ENCODE data around the gene CDO1.

The CDO1 gene

DNA sequence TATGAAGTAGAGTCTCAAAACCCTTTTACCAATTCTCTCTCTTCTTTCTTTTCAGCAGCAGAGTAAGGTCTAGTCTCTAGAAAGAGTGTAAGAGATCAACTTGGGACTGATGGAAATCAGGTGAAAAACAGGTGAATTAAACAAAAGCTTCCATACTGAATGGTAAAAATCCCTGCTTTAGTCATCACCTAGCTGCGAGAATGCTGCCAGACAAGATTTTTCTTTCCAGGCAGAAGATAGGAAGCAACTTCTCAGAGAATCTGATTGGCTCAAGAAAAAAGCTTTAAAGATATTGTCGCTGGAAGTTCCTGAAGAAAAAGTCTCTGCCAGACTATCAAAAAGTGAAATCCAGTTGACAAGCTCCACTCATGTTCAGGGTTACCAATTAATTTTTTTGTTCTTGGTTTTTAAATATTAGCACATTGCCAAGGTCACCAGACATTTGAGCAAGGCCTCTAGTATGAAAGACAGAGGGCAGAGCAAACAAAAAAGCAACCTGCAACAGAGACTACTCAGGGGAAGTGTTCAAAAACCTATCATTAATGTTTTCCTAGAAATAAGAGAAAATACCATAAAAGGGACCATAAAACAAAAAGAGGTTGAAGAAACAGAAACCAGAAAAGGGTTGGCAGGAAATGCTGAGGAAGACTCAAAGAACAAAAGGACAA is 9.3 kb downstream of the CDO1 start:
- H3K9ac ChIP-seq (ENCODE audit: low read depth, low read length), result no peak overlapping the region
- no peaks in the 10 kb centered on the region for H3K9me3 ChIP-seq (ENCODE audit: control insufficient read depth, insufficient read depth, low read length)
- no peaks in the 10 kb centered on the region for H3K36me3 ChIP-seq (ENCODE audit: control insufficient read depth, insufficient read depth, low read length)
- H3K27me3 ChIP-seq (ENCODE audit: control insufficient read depth, insufficient read depth, low read length), result no peaks in the 10 kb centered on the region
- H3K4me3 ChIP-seq (ENCODE audit: low read depth, low read length), result no peak overlapping the region
- no peaks in the 10 kb centered on the region for H3K4me1 ChIP-seq (ENCODE audit: control insufficient read depth, insufficient read depth, low read length)

DNA sequence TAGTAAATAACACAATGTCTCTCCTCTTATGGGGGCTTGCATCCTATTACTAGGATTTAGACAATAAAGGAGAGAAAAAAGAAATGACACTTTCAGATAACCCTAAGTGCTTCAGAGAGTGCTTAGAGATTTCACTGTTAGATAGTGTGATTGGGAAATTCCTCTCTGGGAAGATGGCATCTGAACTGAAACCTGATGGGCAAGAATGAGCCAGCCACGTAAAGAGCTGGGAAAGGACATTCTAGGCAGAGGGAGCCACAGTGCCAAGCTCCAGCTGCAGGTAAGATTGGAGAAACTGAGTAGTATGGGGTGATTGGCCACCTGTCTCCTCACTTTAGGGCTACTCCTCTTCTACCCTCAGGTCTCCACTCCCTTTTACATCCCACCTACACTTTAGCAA is 14.5 kb downstream of the CDO1 start:
- Histone ChIP-seq H3K36me3 (ENCODE audit: control insufficient read depth, insufficient read depth, low read length) (no peaks in the 10 kb centered on the region), H3K4me3 (ENCODE audit: low read depth, low read length) (no peak overlapping the region), H3K9me3 (ENCODE audit: control insufficient read depth, insufficient read depth, low read length) (no peaks in the 10 kb centered on the region), H3K4me1 (ENCODE audit: control insufficient read depth, insufficient read depth, low read length) (no peaks in the 10 kb centered on the region), H3K9ac (ENCODE audit: low read depth, low read length) (no peak overlapping the region), H3K27me3 (ENCODE audit: control insufficient read depth, insufficient read depth, low read length) (no peaks in the 10 kb centered on the region)

DNA sequence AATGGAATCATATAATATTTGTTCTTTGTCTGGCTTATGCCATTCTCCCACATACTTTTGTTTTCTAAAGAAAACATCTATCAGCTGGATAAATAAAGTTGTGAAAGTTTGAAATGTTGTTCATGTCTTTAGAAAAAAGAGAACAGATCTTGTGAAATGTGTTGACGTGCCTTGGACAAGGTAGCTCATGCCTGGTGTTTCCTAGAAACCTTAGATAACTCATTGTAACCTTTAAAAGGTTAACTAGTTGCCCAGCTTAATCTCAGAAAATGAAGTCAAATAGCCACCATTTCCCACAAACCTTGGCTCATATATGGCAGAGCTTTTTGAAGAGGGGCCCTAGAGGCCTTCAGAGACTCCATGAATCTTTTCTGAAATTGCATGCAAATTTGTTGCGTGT is 15.3 kb downstream of the CDO1 start:
- Histone ChIP-seq H3K4me3 (ENCODE audit: low read depth, low read length) (no peak overlapping the region), H3K36me3 (ENCODE audit: control insufficient read depth, insufficient read depth, low read length) (no peaks in the 10 kb centered on the region), H3K4me1 (ENCODE audit: control insufficient read depth, insufficient read depth, low read length) (no peaks in the 10 kb centered on the region), H3K9me3 (ENCODE audit: control insufficient read depth, insufficient read depth, low read length) (no peaks in the 10 kb centered on the region), H3K27me3 (ENCODE audit: control insufficient read depth, insufficient read depth, low read length) (no peaks in the 10 kb centered on the region), H3K9ac (ENCODE audit: low read depth, low read length) (no peak overlapping the region)

DNA sequence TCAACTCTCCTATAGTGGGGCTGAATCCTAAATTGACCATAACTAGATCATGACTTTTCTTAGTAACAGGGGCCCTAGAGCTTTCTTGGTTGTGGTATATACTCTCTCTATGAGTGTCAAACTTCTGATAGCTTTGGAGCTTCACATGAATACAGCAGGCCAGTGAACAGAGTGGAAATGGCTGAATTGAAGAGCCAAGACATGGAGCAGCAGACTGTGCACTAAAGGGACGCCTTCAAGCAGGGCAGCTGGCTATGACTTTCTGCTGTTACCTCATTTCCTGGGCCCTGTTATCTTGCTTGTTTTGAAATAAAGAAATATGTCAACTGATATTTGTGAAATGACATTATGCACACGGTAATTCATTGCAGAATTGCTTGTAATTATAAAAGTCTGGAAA is 16.4 kb downstream of the CDO1 start:
- Histone ChIP-seq H3K36me3 (ENCODE audit: control insufficient read depth, insufficient read depth, low read length) (no peaks in the 10 kb centered on the region), H3K27me3 (ENCODE audit: control insufficient read depth, insufficient read depth, low read length) (no peaks in the 10 kb centered on the region), H3K9me3 (ENCODE audit: control insufficient read depth, insufficient read depth, low read length) (no peaks in the 10 kb centered on the region), H3K4me1 (ENCODE audit: control insufficient read depth, insufficient read depth, low read length) (no peaks in the 10 kb centered on the region), H3K4me3 (ENCODE audit: low read depth, low read length) (no peak overlapping the region), H3K9ac (ENCODE audit: low read depth, low read length) (no peak overlapping the region)

DNA sequence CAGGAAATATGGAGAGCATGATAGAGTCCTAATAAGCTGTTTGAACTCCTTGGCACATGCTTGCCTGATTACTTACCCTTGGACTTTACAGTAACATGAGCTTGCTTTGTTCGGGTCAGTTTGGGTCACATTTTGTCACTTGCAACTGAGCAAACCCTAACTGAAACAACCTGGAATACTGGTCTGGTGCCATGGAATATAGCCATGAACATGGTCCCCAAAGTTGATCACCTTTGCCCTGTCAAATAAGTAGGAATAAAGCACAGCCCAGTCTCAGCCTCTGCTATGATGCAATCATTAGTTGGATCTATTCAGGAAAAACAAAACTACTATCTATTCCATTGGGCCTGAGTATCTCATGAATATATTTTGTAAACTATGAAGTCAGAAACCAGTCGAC is 18.2 kb downstream of the CDO1 start:
- Histone ChIP-seq H3K9ac (ENCODE audit: low read depth, low read length) (no peak overlapping the region), H3K36me3 (ENCODE audit: control insufficient read depth, insufficient read depth, low read length) (no peaks in the 10 kb centered on the region), H3K4me1 (ENCODE audit: control insufficient read depth, insufficient read depth, low read length) (no peaks in the 10 kb centered on the region), H3K27me3 (ENCODE audit: control insufficient read depth, insufficient read depth, low read length) (no peaks in the 10 kb centered on the region), H3K4me3 (ENCODE audit: low read depth, low read length) (no peak overlapping the region), H3K9me3 (ENCODE audit: control insufficient read depth, insufficient read depth, low read length) (no peaks in the 10 kb centered on the region)

DNA sequence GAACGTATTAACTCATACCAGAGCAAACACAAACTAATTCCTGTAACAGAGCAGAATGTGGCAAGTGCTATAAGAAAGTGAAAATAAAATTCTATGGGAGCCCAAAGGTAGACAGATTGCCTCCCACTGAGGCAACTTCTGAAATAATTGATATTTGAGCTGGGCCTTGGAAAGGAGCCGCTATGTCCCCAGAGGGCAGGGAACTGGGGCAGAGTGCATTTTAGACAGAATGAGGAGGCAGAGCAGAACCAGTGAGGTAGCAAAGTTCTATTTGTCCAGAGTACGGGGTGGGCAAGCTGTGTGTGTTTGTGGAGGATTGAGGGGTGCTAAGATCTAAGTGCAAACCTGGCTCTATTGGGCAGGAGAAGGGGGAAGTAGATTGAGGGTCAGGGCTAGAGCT is 19.8 kb downstream of the CDO1 start:
- no peaks in the 10 kb centered on the region for H3K4me1 ChIP-seq (ENCODE audit: control insufficient read depth, insufficient read depth, low read length)
- H3K36me3 ChIP-seq (ENCODE audit: control insufficient read depth, insufficient read depth, low read length), result no peaks in the 10 kb centered on the region
- H3K9me3 ChIP-seq (ENCODE audit: control insufficient read depth, insufficient read depth, low read length), result no peaks in the 10 kb centered on the region
- no peak overlapping the region for H3K9ac ChIP-seq (ENCODE audit: low read depth, low read length)
- no peak overlapping the region for H3K4me3 ChIP-seq (ENCODE audit: low read depth, low read length)
- H3K27me3 ChIP-seq (ENCODE audit: control insufficient read depth, insufficient read depth, low read length), result no peaks in the 10 kb centered on the region

DNA sequence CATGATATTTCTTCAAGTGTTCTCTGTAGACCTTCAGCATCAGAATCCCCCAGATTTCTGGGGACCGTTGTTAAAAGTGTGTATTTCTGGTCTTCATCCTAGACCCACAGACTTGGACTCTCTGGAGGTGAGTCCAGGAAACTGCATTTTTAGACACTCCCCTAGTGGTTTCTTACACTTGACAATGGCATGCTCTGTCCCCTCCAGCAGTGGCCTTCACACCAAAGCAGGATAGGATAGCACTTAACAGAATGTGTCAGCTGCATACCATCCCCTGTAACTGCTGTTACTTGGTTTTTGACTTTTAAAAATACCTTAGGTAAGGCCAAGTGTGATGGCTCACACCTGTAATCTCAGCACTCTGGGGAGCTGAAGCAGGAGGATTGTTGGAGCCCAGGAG is 20.8 kb downstream of the CDO1 start:
- Histone ChIP-seq H3K9ac (ENCODE audit: low read depth, low read length) (no peak overlapping the region), H3K36me3 (ENCODE audit: control insufficient read depth, insufficient read depth, low read length) (no peaks in the 10 kb centered on the region), H3K4me1 (ENCODE audit: control insufficient read depth, insufficient read depth, low read length) (no peaks in the 10 kb centered on the region), H3K27me3 (ENCODE audit: control insufficient read depth, insufficient read depth, low read length) (no peaks in the 10 kb centered on the region), H3K4me3 (ENCODE audit: low read depth, low read length) (no peak overlapping the region), H3K9me3 (ENCODE audit: control insufficient read depth, insufficient read depth, low read length) (no peaks in the 10 kb centered on the region)

DNA sequence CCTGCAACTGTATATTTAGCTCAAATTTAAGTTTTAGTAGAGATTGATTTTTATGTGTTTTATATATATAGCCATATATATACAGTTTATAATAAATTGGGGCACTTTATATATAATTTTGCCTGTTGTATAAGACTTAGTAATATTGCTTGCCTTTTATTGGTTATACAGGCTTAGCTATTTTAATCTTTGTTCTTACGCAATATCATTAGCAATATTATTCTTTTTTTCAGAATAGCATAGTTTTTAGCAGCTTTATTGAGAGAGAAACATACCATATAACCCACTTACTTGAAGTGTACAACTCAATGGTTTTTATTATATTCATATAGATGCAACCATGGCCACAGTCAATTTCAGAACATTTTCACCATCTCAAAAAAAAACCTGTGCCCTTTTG is 28.0 kb downstream of the CDO1 start:
- Histone ChIP-seq H3K9me3 (ENCODE audit: control insufficient read depth, insufficient read depth, low read length) (no peaks in the 10 kb centered on the region), H3K4me3 (ENCODE audit: low read depth, low read length) (no peak overlapping the region), H3K27me3 (ENCODE audit: control insufficient read depth, insufficient read depth, low read length) (no peaks in the 10 kb centered on the region), H3K9ac (ENCODE audit: low read depth, low read length) (no peak overlapping the region), H3K36me3 (ENCODE audit: control insufficient read depth, insufficient read depth, low read length) (no peaks in the 10 kb centered on the region), H3K4me1 (ENCODE audit: control insufficient read depth, insufficient read depth, low read length) (no peaks in the 10 kb centered on the region)

DNA sequence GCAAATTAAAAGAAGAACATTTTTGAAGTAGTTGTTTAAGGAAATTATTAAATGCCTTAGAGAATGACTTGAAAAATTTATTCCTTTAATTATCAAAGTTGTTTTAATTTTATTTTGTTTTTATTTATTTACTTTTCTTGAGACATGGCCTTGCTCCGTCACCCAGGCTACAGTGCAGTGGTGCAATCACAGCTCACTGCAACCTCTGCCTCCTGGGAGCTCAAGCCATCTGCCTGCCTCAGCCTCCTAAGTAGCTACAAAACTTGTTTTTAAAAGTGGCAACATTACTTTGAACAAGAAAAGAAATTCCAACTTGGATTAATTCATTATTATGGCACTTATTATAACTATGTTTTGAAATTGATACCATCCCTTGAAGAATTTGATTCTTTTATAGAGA is 29.0 kb downstream of the CDO1 start:
- Histone ChIP-seq H3K4me1 (ENCODE audit: control insufficient read depth, insufficient read depth, low read length) (no peaks in the 10 kb centered on the region), H3K36me3 (ENCODE audit: control insufficient read depth, insufficient read depth, low read length) (no peaks in the 10 kb centered on the region), H3K4me3 (ENCODE audit: low read depth, low read length) (no peak overlapping the region), H3K27me3 (ENCODE audit: control insufficient read depth, insufficient read depth, low read length) (no peaks in the 10 kb centered on the region), H3K9me3 (ENCODE audit: control insufficient read depth, insufficient read depth, low read length) (no peaks in the 10 kb centered on the region), H3K9ac (ENCODE audit: low read depth, low read length) (no peak overlapping the region)

DNA sequence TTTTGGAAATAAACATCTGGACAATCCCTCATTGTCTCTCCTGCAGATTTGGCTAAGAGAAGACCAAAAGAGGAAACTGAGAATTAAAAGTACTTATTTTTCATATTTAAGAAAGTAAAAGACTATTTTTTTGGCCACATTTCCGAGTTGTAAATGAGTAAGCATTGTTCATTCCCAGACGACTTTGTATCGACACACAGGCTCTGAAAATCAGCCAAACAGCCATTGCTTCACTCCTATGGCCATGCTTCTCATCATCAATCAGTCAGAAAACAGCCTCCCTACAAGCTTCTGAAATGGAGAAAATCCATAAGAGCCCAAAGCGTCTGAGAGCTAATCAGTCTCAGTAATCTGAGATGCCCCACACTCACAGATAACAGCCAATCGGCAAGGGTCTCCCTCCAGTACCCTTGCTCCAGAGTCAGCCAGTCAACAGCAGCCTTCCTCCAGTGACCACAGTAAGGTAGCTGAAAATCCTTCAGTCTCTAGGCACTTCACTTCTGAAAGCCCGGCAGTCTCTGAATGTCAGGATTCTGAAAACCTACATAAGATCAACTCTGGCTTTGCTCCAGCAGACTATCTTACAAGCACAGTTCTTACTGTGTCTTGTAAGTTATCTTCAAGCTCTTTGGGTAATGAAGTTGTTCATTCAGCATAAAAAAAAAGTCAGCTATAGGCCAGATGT is 30.9 kb downstream of the CDO1 start:
- H3K9me3 ChIP-seq (ENCODE audit: control insufficient read depth, insufficient read depth, low read length), result no peaks in the 10 kb centered on the region
- H3K9ac ChIP-seq (ENCODE audit: low read depth, low read length), result no peak overlapping the region
- H3K36me3 ChIP-seq (ENCODE audit: control insufficient read depth, insufficient read depth, low read length), result no peaks in the 10 kb centered on the region
- no peak overlapping the region for H3K4me3 ChIP-seq (ENCODE audit: low read depth, low read length)
- no peaks in the 10 kb centered on the region for H3K27me3 ChIP-seq (ENCODE audit: control insufficient read depth, insufficient read depth, low read length)
- no peaks in the 10 kb centered on the region for H3K4me1 ChIP-seq (ENCODE audit: control insufficient read depth, insufficient read depth, low read length)

DNA sequence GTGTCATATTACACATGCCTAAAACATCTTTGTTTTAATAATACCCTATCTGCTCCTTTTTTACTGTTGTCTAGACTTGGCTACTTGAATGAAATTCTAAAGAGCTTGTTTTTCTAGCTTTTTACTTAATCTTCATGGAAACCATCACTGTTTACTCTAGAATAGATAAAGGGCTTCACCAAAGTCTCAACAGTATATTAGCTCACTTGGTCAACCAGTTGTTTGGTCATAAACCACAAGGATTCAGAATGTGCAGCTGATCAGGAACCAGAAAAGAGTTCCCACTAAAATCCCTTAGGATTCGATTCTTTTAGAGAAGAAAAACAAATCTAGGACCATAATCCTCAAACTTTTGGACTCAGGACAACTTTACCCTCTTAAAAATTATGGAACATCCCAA is 38.0 kb downstream of the CDO1 start:
- Histone ChIP-seq H3K9me3 (ENCODE audit: control insufficient read depth, insufficient read depth, low read length) (no peaks in the 10 kb centered on the region), H3K4me3 (ENCODE audit: low read depth, low read length) (no peak overlapping the region), H3K36me3 (ENCODE audit: control insufficient read depth, insufficient read depth, low read length) (no peaks in the 10 kb centered on the region), H3K27me3 (ENCODE audit: control insufficient read depth, insufficient read depth, low read length) (no peaks in the 10 kb centered on the region), H3K9ac (ENCODE audit: low read depth, low read length) (no peak overlapping the region), H3K4me1 (ENCODE audit: control insufficient read depth, insufficient read depth, low read length) (no peaks in the 10 kb centered on the region)

DNA sequence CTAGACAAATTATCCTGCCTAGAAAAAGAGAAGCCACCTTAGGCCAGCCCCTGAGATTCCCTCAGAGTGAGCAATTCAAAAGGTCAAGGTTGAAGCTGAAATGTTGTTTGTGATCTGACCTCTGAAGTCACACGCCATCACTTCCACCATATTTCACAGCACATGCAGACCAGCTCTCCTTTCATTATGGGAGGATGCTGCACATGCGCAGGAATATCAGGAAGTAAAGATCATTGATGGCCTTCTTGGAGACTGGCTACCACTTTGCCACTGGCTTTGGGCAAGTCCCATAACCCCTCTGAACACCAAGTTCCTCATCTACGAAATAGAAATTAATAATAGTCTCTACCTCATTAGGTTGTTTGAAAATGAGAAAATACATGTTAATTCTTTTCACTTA is 39.5 kb downstream of the CDO1 start:
- Histone ChIP-seq H3K27me3 (ENCODE audit: control insufficient read depth, insufficient read depth, low read length) (no peaks in the 10 kb centered on the region), H3K9me3 (ENCODE audit: control insufficient read depth, insufficient read depth, low read length) (no peaks in the 10 kb centered on the region), H3K36me3 (ENCODE audit: control insufficient read depth, insufficient read depth, low read length) (no peaks in the 10 kb centered on the region), H3K4me1 (ENCODE audit: control insufficient read depth, insufficient read depth, low read length) (no peaks in the 10 kb centered on the region), H3K4me3 (ENCODE audit: low read depth, low read length) (no peak overlapping the region), H3K9ac (ENCODE audit: low read depth, low read length) (no peak overlapping the region)
